Mucosa of rectum (tissue), 2 donors: ENCODE results near the gene FAM107A.

Source experiments
- H3K27ac ChIP-seq, 2 donors: one replicate each; pipeline ENCODE4 v1.7.0; 2013; ENCODE audit warnings: inconsistent platforms in 2 of 2, low read depth in 2 of 2, low read length in 2 of 2
- H3K27me3 ChIP-seq, 2 donors: one replicate each; pipeline ENCODE4 v1.7.0; 2013; ENCODE audit warnings: low read length in 2 of 2; ENCODE audit not compliant: control insufficient read depth in 2 of 2, insufficient read depth in 2 of 2
- H3K36me3 ChIP-seq, 2 donors: one replicate each; pipeline ENCODE4 v1.7.0; 2013; ENCODE audit warnings: low read length in 2 of 2; ENCODE audit not compliant: control insufficient read depth in 2 of 2, insufficient read depth in 2 of 2
- H3K4me1 ChIP-seq, 2 donors: one replicate each; pipeline ENCODE4 v1.7.0; 2013; ENCODE audit warnings: low read length in 2 of 2, mild to moderate bottlenecking in 1 of 2; ENCODE audit not compliant: control insufficient read depth in 2 of 2, insufficient read depth in 2 of 2
- H3K4me3 ChIP-seq, 2 donors: one replicate each; pipeline ENCODE4 v1.7.0; 2013; ENCODE audit warnings: low read length in 2 of 2
- H3K9ac ChIP-seq, 2 donors: one replicate each; pipeline ENCODE4 v1.7.0; 2013; ENCODE audit warnings: low read length in 2 of 2, low read depth in 1 of 2, mild to moderate bottlenecking in 1 of 2
- H3K9me3 ChIP-seq, 2 donors: one replicate each; pipeline ENCODE4 v1.7.0; 2013; ENCODE audit warnings: low read length in 2 of 2; ENCODE audit not compliant: control insufficient read depth in 2 of 2
- donor health status: healthy.
- donor health status: Normal muscosa, but diverticular disease.

Gene FAM107A

GRCh38 chr3:58519668-58520402 is 57.4 kb downstream of the FAM107A start:
- no peak overlapping the region for H3K9ac ChIP-seq
- H3K4me3 ChIP-seq = no peak overlapping the region
- H3K9me3 ChIP-seq = no peaks in the 10 kb centered on the region
- H3K27ac ChIP-seq = no peak overlapping the region
- H3K4me1 ChIP-seq = no peaks in the 10 kb centered on the region
- H3K27me3 ChIP-seq = no peaks in the 10 kb centered on the region
- peaks cover 20 to 25% of the 10 kb centered on the region in 2 donors for H3K36me3 ChIP-seq

- H3K4me1 ChIP-seq = no peaks in the 10 kb centered on the region
- H3K36me3 ChIP-seq = peaks cover 17 to 27% of the 10 kb centered on the region in 2 donors
- no peaks in the 10 kb centered on the region for H3K9me3 ChIP-seq
- no peak overlapping the region for H3K9ac ChIP-seq
- no peak overlapping the region for H3K27ac ChIP-seq
- H3K27me3 ChIP-seq = no peaks in the 10 kb centered on the region
- H3K4me3 ChIP-seq = no peak overlapping the region
Observed at GRCh38 chr3:58518291-58518789, 58.9 kb downstream of the FAM107A start.

- Histone ChIP-seq H3K4me3 (no peak overlapping the region), H3K9me3 (no peaks in the 10 kb centered on the region), H3K27ac (no peak overlapping the region), H3K9ac (no peak overlapping the region), H3K27me3 (no peaks in the 10 kb centered on the region), H3K36me3 (peaks cover 16 to 28% of the 10 kb centered on the region in 2 donors), H3K4me1 (no peaks in the 10 kb centered on the region)
Observed at GRCh38 chr3:58514405-58514804, 62.8 kb downstream of the FAM107A start.
